H9 (cell line): Measurements from ENCODE around the gene PEX7. TPM values are rescaled to one million over a fixed set of nuclear protein-coding genes. Genes with fewer than 3 reads are reported as not detected.

Experiments
- DNase-seq: peaks from one replicate; pipeline ENCODE4 v3.0.0-alpha.2; 2017
- H2AFZ ChIP-seq: one replicate; pipeline ENCODE4 v1.6.1; 2013; ENCODE audit warnings: mild to moderate bottlenecking, low read length, control low read depth, moderate library complexity
- H2AK5ac ChIP-seq: 2 replicates; pipeline ENCODE4 v1.6.1; 2013; ENCODE audit warnings: low read length, control low read depth, mixed read lengths; ENCODE audit not compliant: insufficient read length
- H2BK120ac ChIP-seq: one replicate; pipeline ENCODE4 v1.6.1; 2013; ENCODE audit warnings: low read depth, mild to moderate bottlenecking, low read length, control low read depth, inconsistent platforms; ENCODE audit not compliant: poor library complexity, severe bottlenecking
- H2BK12ac ChIP-seq: 2 replicates; pipeline ENCODE4 v1.6.1; 2013; ENCODE audit warnings: low read length, control low read depth, mixed read lengths, low read depth; ENCODE audit not compliant: insufficient read length
- H2BK15ac ChIP-seq: 2 replicates; pipeline ENCODE4 v1.6.1; 2013; ENCODE audit warnings: low read depth, low read length, control low read depth
- H2BK20ac ChIP-seq: one replicate; pipeline ENCODE4 v1.6.1; 2013; ENCODE audit warnings: low read depth, mild to moderate bottlenecking, low read length, control low read depth, inconsistent platforms; ENCODE audit not compliant: poor library complexity, severe bottlenecking
- H2BK5ac ChIP-seq: 2 replicates; pipeline ENCODE4 v1.6.1; 2013; ENCODE audit warnings: low read length, control low read depth, mixed read lengths; ENCODE audit not compliant: insufficient read length
- H3K14ac ChIP-seq: 2 replicates; pipeline ENCODE4 v1.6.1; 2013; ENCODE audit warnings: low read length, control low read depth; ENCODE audit not compliant: insufficient read depth
- H3K18ac ChIP-seq: 2 replicates; pipeline ENCODE4 v1.6.1; 2013; ENCODE audit warnings: low read depth, mild to moderate bottlenecking, mixed read lengths, low read length, control low read depth; ENCODE audit not compliant: insufficient read length
- H3K23ac ChIP-seq: 2 replicates; pipeline ENCODE4 v1.6.1; 2013; ENCODE audit warnings: low read length, control low read depth, mixed read lengths, low read depth; ENCODE audit not compliant: insufficient read length
- H3K23me2 ChIP-seq: 2 replicates; pipeline ENCODE4 v1.6.1; 2013; ENCODE audit warnings: low read depth, mild to moderate bottlenecking, mixed read lengths, low read length, control low read depth; ENCODE audit not compliant: insufficient read length, poor library complexity, severe bottlenecking
- H3K27ac ChIP-seq: 2 replicates; pipeline ENCODE4 v1.5.1; 2013; ENCODE audit warnings: low read length, control low read depth, mixed read lengths, low read depth; ENCODE audit not compliant: insufficient read length
- H3K27me3 ChIP-seq: 2 replicates; pipeline ENCODE4 v1.6.1; 2013; ENCODE audit warnings: low read length, control low read depth, inconsistent platforms; ENCODE audit not compliant: insufficient read depth
- H3K4ac ChIP-seq: 2 replicates; pipeline ENCODE4 v1.6.1; 2013; ENCODE audit warnings: low read depth, mild to moderate bottlenecking, control low read depth, inconsistent platforms, low read length, moderate library complexity
- H3K4me1 ChIP-seq: 2 replicates; pipeline ENCODE4 v1.6.1; 2013; ENCODE audit warnings: low read length, control low read depth, inconsistent platforms; ENCODE audit not compliant: insufficient read depth
- H3K4me2 ChIP-seq: 2 replicates; pipeline ENCODE4 v1.6.1; 2013; ENCODE audit warnings: low read length, control low read depth, mixed read lengths; ENCODE audit not compliant: insufficient read length, insufficient read depth
- H3K56ac ChIP-seq: 2 replicates; pipeline ENCODE4 v1.6.1; 2013; ENCODE audit warnings: low read depth, mild to moderate bottlenecking, mixed read lengths, low read length, control low read depth; ENCODE audit not compliant: insufficient read length
- H3K79me1 ChIP-seq: 2 replicates; pipeline ENCODE4 v1.6.1; 2013; ENCODE audit warnings: low read depth, mild to moderate bottlenecking, moderate library complexity, low read length, control low read depth, inconsistent platforms; ENCODE audit not compliant: insufficient read depth, poor library complexity, severe bottlenecking
- H3K79me2 ChIP-seq: 2 replicates; pipeline ENCODE4 v1.6.1; 2013; ENCODE audit warnings: low read length, control low read depth, inconsistent platforms; ENCODE audit not compliant: insufficient read depth
- H3K9ac ChIP-seq: 2 replicates; pipeline ENCODE4 v1.6.1; 2013; ENCODE audit warnings: low read length, control low read depth, mixed read lengths; ENCODE audit not compliant: insufficient read length; ENCODE audit errors: extremely low read depth
- H3K9me3 ChIP-seq: one replicate; pipeline ENCODE4 v1.6.1; 2013; ENCODE audit warnings: low read depth, low read length, inconsistent platforms; ENCODE audit not compliant: control insufficient read depth
- H3T11ph ChIP-seq: one replicate; pipeline ENCODE4 v1.6.1; 2013; ENCODE audit warnings: mild to moderate bottlenecking, low read length, control low read depth, inconsistent platforms
- H4K20me1 ChIP-seq: one replicate; pipeline ENCODE4 v1.6.1; 2013; ENCODE audit not compliant: control insufficient read depth, insufficient read length, insufficient read depth
- H4K5ac ChIP-seq: 2 replicates; pipeline ENCODE4 v1.6.1; 2013; ENCODE audit warnings: low read depth, mild to moderate bottlenecking, mixed read lengths, low read length, control low read depth; ENCODE audit not compliant: insufficient read length
- H4K8ac ChIP-seq: replicated peaks from 2 replicates; pipeline ENCODE4 v1.6.1; 2013; ENCODE audit warnings: low read length, control low read depth, mixed read lengths, low read depth; ENCODE audit not compliant: insufficient read length
- H4K91ac ChIP-seq: 2 replicates; pipeline ENCODE4 v1.6.1; 2013; ENCODE audit warnings: low read depth, mild to moderate bottlenecking, moderate library complexity, mixed read lengths, low read length, control low read depth; ENCODE audit not compliant: insufficient read length
- H3K27ac Mint-ChIP-seq, 3 experiments: 2 replicates in 2 of 3; 3 replicates in 1 of 3; pipeline ENCODE4 v1.8.0; 2020 to 2021; ENCODE audit warnings: mixed read lengths in 3 of 3, mild to moderate bottlenecking in 1 of 3, moderate library complexity in 1 of 3
- H3K27me3 Mint-ChIP-seq: 2 replicates; pipeline ENCODE4 v1.8.0; 2021; ENCODE audit warnings: low read depth, mild to moderate bottlenecking, moderate library complexity, mixed read lengths
- H3K36me3 Mint-ChIP-seq, 3 experiments: 2 replicates in 2 of 3; 3 replicates in 1 of 3; pipeline ENCODE4 v1.8.0; 2020 to 2021; ENCODE audit warnings: low read depth in 3 of 3, mixed read lengths in 3 of 3; ENCODE audit not compliant: insufficient read depth in 1 of 3
- H3K4me1 Mint-ChIP-seq, 2 experiments: 2 replicates each; pipeline ENCODE4 v1.8.0; 2020; ENCODE audit warnings: mixed read lengths in 2 of 2
- H3K4me3 Mint-ChIP-seq, 2 experiments: 2 replicates in 1 of 2; 3 replicates in 1 of 2; pipeline ENCODE4 v1.8.0; 2020 to 2021; ENCODE audit warnings: mild to moderate bottlenecking in 2 of 2, mixed read lengths in 2 of 2, moderate library complexity in 1 of 2
- H3K9me3 Mint-ChIP-seq, 2 experiments: 2 replicates in 1 of 2; 3 replicates in 1 of 2; pipeline ENCODE4 v1.8.0; 2020; ENCODE audit warnings: mild to moderate bottlenecking in 2 of 2, mixed read lengths in 2 of 2, moderate library complexity in 1 of 2
- CTCF ChIP-seq: fragments of 200-600 bp; sonication (generic); conservative IDR thresholded peaks from 3 replicates; pipeline ENCODE4 v1.8.0; 2021; ENCODE audit warnings: antibody characterized with exemption, mild to moderate bottlenecking
- WGBS: extraction: QIAGEN DNeasy Blood & Tissue Kit; methylation state at CpG from one replicate; pipeline ENCODE4 v1.1.7; 2013; ENCODE audit warnings: missing lambda C conversion rate, low lambda C conversion rate, mixed read lengths; ENCODE audit not compliant: insufficient read length; ENCODE audit errors: extremely low coverage; 5-methylcytosine and 5-hydroxymethylcytosine counted together
- total RNA-seq: library from RNA; stranded (reverse); gene quantifications from 2 replicates; pipeline ENCODE4 v1.2.1, GENCODE V29; 2021

Gene PEX7
- total RNA-seq, 1 experiment from 2014 or later: 8.4 TPM

- no peak for DNase-seq
- Histone ChIP-seq H2BK12ac (no peak overlapping the region), H3K27me3 (no peaks in the 10 kb centered on the region), H3K9me3 (no peaks in the 10 kb centered on the region), H3K18ac (no peak overlapping the region), H3K9ac (no peak overlapping the region), H3T11ph (no peak overlapping the region), H3K27ac (no peak overlapping the region), H2AFZ (no peak overlapping the region), H2BK5ac (no peak overlapping the region), H3K79me1 (no peaks in the 10 kb centered on the region), H4K5ac (no peak overlapping the region), H2BK15ac (no peak overlapping the region), H3K4ac (no peak overlapping the region), H3K14ac (no peak overlapping the region), H2BK120ac (no peak overlapping the region), H4K20me1 (no peaks in the 10 kb centered on the region), H4K8ac (no peak overlapping the region), H2AK5ac (no peak overlapping the region), H3K4me2 (no peak overlapping the region), H3K56ac (no peak overlapping the region), H3K23me2 (no peaks in the 10 kb centered on the region), H3K23ac (no peak overlapping the region), H2BK20ac (no peak overlapping the region), H3K4me1 (no peaks in the 10 kb centered on the region; the same call in 1 of the 2 replicates), H3K79me2 (no peaks in the 10 kb centered on the region), H4K91ac (no peak overlapping the region)
- no CpG with 5 or more reads among the region's 1 CpG for WGBS
- Mint-ChIP-seq H3K27ac (no peak overlapping the region), H3K4me3 (no peak overlapping the region), H3K9me3 (peaks cover 7 to 10% of the 10 kb centered on the region in 2 experiments), H3K4me1 (peaks cover 0 to 18% of the 10 kb centered on the region in 2 experiments), H3K36me3 (peaks cover 6 to 13% (median 10%) of the 10 kb centered on the region in 3 experiments), H3K27me3 (peaks cover 3% of the 10 kb centered on the region)
- TF ChIP-seq CTCF: no peak
Observed at GRCh38 chr6:136945072-136945471, 122.7 kb downstream of the PEX7 start.
